H9 (cell line): ENCODE results near the gene CMSS1. TPM values are rescaled to one million over a fixed set of nuclear protein-coding genes. Genes with fewer than 3 reads are reported as not detected.

Source experiments
- DNase-seq: peaks from one replicate; pipeline ENCODE4 v3.0.0-alpha.2; 2017
- H2AFZ ChIP-seq: one replicate; pipeline ENCODE4 v1.6.1; 2013; ENCODE audit warnings: mild to moderate bottlenecking, low read length, control low read depth, moderate library complexity
- H2AK5ac ChIP-seq: 2 replicates; pipeline ENCODE4 v1.6.1; 2013; ENCODE audit warnings: low read length, control low read depth, mixed read lengths; ENCODE audit not compliant: insufficient read length
- H2BK120ac ChIP-seq: one replicate; pipeline ENCODE4 v1.6.1; 2013; ENCODE audit warnings: low read depth, mild to moderate bottlenecking, low read length, control low read depth, inconsistent platforms; ENCODE audit not compliant: poor library complexity, severe bottlenecking
- H2BK12ac ChIP-seq: 2 replicates; pipeline ENCODE4 v1.6.1; 2013; ENCODE audit warnings: low read length, control low read depth, mixed read lengths, low read depth; ENCODE audit not compliant: insufficient read length
- H2BK15ac ChIP-seq: 2 replicates; pipeline ENCODE4 v1.6.1; 2013; ENCODE audit warnings: low read depth, low read length, control low read depth
- H2BK20ac ChIP-seq: one replicate; pipeline ENCODE4 v1.6.1; 2013; ENCODE audit warnings: low read depth, mild to moderate bottlenecking, low read length, control low read depth, inconsistent platforms; ENCODE audit not compliant: poor library complexity, severe bottlenecking
- H2BK5ac ChIP-seq: 2 replicates; pipeline ENCODE4 v1.6.1; 2013; ENCODE audit warnings: low read length, control low read depth, mixed read lengths; ENCODE audit not compliant: insufficient read length
- H3K14ac ChIP-seq: 2 replicates; pipeline ENCODE4 v1.6.1; 2013; ENCODE audit warnings: low read length, control low read depth; ENCODE audit not compliant: insufficient read depth
- H3K18ac ChIP-seq: 2 replicates; pipeline ENCODE4 v1.6.1; 2013; ENCODE audit warnings: low read depth, mild to moderate bottlenecking, mixed read lengths, low read length, control low read depth; ENCODE audit not compliant: insufficient read length
- H3K23ac ChIP-seq: 2 replicates; pipeline ENCODE4 v1.6.1; 2013; ENCODE audit warnings: low read length, control low read depth, mixed read lengths, low read depth; ENCODE audit not compliant: insufficient read length
- H3K23me2 ChIP-seq: 2 replicates; pipeline ENCODE4 v1.6.1; 2013; ENCODE audit warnings: low read depth, mild to moderate bottlenecking, mixed read lengths, low read length, control low read depth; ENCODE audit not compliant: insufficient read length, poor library complexity, severe bottlenecking
- H3K27ac ChIP-seq: 2 replicates; pipeline ENCODE4 v1.5.1; 2013; ENCODE audit warnings: low read length, control low read depth, mixed read lengths, low read depth; ENCODE audit not compliant: insufficient read length
- H3K27me3 ChIP-seq: 2 replicates; pipeline ENCODE4 v1.6.1; 2013; ENCODE audit warnings: low read length, control low read depth, inconsistent platforms; ENCODE audit not compliant: insufficient read depth
- H3K4ac ChIP-seq: 2 replicates; pipeline ENCODE4 v1.6.1; 2013; ENCODE audit warnings: low read depth, mild to moderate bottlenecking, control low read depth, inconsistent platforms, low read length, moderate library complexity
- H3K4me1 ChIP-seq: 2 replicates; pipeline ENCODE4 v1.6.1; 2013; ENCODE audit warnings: low read length, control low read depth, inconsistent platforms; ENCODE audit not compliant: insufficient read depth
- H3K4me2 ChIP-seq: 2 replicates; pipeline ENCODE4 v1.6.1; 2013; ENCODE audit warnings: low read length, control low read depth, mixed read lengths; ENCODE audit not compliant: insufficient read length, insufficient read depth
- H3K56ac ChIP-seq: 2 replicates; pipeline ENCODE4 v1.6.1; 2013; ENCODE audit warnings: low read depth, mild to moderate bottlenecking, mixed read lengths, low read length, control low read depth; ENCODE audit not compliant: insufficient read length
- H3K79me1 ChIP-seq: 2 replicates; pipeline ENCODE4 v1.6.1; 2013; ENCODE audit warnings: low read depth, mild to moderate bottlenecking, moderate library complexity, low read length, control low read depth, inconsistent platforms; ENCODE audit not compliant: insufficient read depth, poor library complexity, severe bottlenecking
- H3K79me2 ChIP-seq: 2 replicates; pipeline ENCODE4 v1.6.1; 2013; ENCODE audit warnings: low read length, control low read depth, inconsistent platforms; ENCODE audit not compliant: insufficient read depth
- H3K9ac ChIP-seq: 2 replicates; pipeline ENCODE4 v1.6.1; 2013; ENCODE audit warnings: low read length, control low read depth, mixed read lengths; ENCODE audit not compliant: insufficient read length; ENCODE audit errors: extremely low read depth
- H3K9me3 ChIP-seq: one replicate; pipeline ENCODE4 v1.6.1; 2013; ENCODE audit warnings: low read depth, low read length, inconsistent platforms; ENCODE audit not compliant: control insufficient read depth
- H3T11ph ChIP-seq: one replicate; pipeline ENCODE4 v1.6.1; 2013; ENCODE audit warnings: mild to moderate bottlenecking, low read length, control low read depth, inconsistent platforms
- H4K20me1 ChIP-seq: one replicate; pipeline ENCODE4 v1.6.1; 2013; ENCODE audit not compliant: control insufficient read depth, insufficient read length, insufficient read depth
- H4K5ac ChIP-seq: 2 replicates; pipeline ENCODE4 v1.6.1; 2013; ENCODE audit warnings: low read depth, mild to moderate bottlenecking, mixed read lengths, low read length, control low read depth; ENCODE audit not compliant: insufficient read length
- H4K8ac ChIP-seq: replicated peaks from 2 replicates; pipeline ENCODE4 v1.6.1; 2013; ENCODE audit warnings: low read length, control low read depth, mixed read lengths, low read depth; ENCODE audit not compliant: insufficient read length
- H4K91ac ChIP-seq: 2 replicates; pipeline ENCODE4 v1.6.1; 2013; ENCODE audit warnings: low read depth, mild to moderate bottlenecking, moderate library complexity, mixed read lengths, low read length, control low read depth; ENCODE audit not compliant: insufficient read length
- H3K27ac Mint-ChIP-seq, 3 experiments: 2 replicates in 2 of 3; 3 replicates in 1 of 3; pipeline ENCODE4 v1.8.0; 2020 to 2021; ENCODE audit warnings: mixed read lengths in 3 of 3, mild to moderate bottlenecking in 1 of 3, moderate library complexity in 1 of 3
- H3K27me3 Mint-ChIP-seq: 2 replicates; pipeline ENCODE4 v1.8.0; 2021; ENCODE audit warnings: low read depth, mild to moderate bottlenecking, moderate library complexity, mixed read lengths
- H3K36me3 Mint-ChIP-seq, 3 experiments: 2 replicates in 2 of 3; 3 replicates in 1 of 3; pipeline ENCODE4 v1.8.0; 2020 to 2021; ENCODE audit warnings: low read depth in 3 of 3, mixed read lengths in 3 of 3; ENCODE audit not compliant: insufficient read depth in 1 of 3
- H3K4me1 Mint-ChIP-seq, 2 experiments: 2 replicates each; pipeline ENCODE4 v1.8.0; 2020; ENCODE audit warnings: mixed read lengths in 2 of 2
- H3K4me3 Mint-ChIP-seq, 2 experiments: 2 replicates in 1 of 2; 3 replicates in 1 of 2; pipeline ENCODE4 v1.8.0; 2020 to 2021; ENCODE audit warnings: mild to moderate bottlenecking in 2 of 2, mixed read lengths in 2 of 2, moderate library complexity in 1 of 2
- H3K9me3 Mint-ChIP-seq, 2 experiments: 2 replicates in 1 of 2; 3 replicates in 1 of 2; pipeline ENCODE4 v1.8.0; 2020; ENCODE audit warnings: mild to moderate bottlenecking in 2 of 2, mixed read lengths in 2 of 2, moderate library complexity in 1 of 2
- CTCF ChIP-seq: fragments of 200-600 bp; sonication (generic); conservative IDR thresholded peaks from 3 replicates; pipeline ENCODE4 v1.8.0; 2021; ENCODE audit warnings: antibody characterized with exemption, mild to moderate bottlenecking
- WGBS: extraction: QIAGEN DNeasy Blood & Tissue Kit; methylation state at CpG from one replicate; pipeline ENCODE4 v1.1.7; 2013; ENCODE audit warnings: missing lambda C conversion rate, low lambda C conversion rate, mixed read lengths; ENCODE audit not compliant: insufficient read length; ENCODE audit errors: extremely low coverage; 5-methylcytosine and 5-hydroxymethylcytosine counted together
- total RNA-seq: library from RNA; stranded (reverse); gene quantifications from 2 replicates; pipeline ENCODE4 v1.2.1, GENCODE V29; 2021

Gene CMSS1
- total RNA-seq, 1 experiment from 2014 or later: 61.8 TPM

- Histone ChIP-seq H3K27ac (no peak overlapping the region), H3K79me2 (no peaks in the 10 kb centered on the region), H3K9ac (no peak overlapping the region), H3K9me3 (no peaks in the 10 kb centered on the region), H3K79me1 (no peaks in the 10 kb centered on the region), H2BK5ac (no peak overlapping the region), H3K4me1 (no peaks in the 10 kb centered on the region), H4K91ac (no peak overlapping the region), H2BK15ac (no peak overlapping the region), H2BK120ac (no peak overlapping the region), H4K20me1 (no peaks in the 10 kb centered on the region), H2BK12ac (no peak overlapping the region), H3K23ac (no peak overlapping the region), H3K4ac (no peak overlapping the region), H3K27me3 (no peaks in the 10 kb centered on the region), H2AK5ac (no peak overlapping the region), H2AFZ (no peak overlapping the region), H3K56ac (no peak overlapping the region), H3K18ac (no peak overlapping the region), H3K4me2 (no peak overlapping the region), H3K14ac (no peak overlapping the region), H2BK20ac (no peak overlapping the region), H3K23me2 (no peaks in the 10 kb centered on the region), H4K5ac (no peak overlapping the region), H3T11ph (no peak overlapping the region), H4K8ac (no peak overlapping the region)
- Mint-ChIP-seq H3K4me1 (no peaks in the 10 kb centered on the region), H3K36me3 (no peaks in the 10 kb centered on the region; a peak in 1 of 7 replicates), H3K27ac (no peak overlapping the region), H3K27me3 (no peaks in the 10 kb centered on the region), H3K4me3 (no peak overlapping the region), H3K9me3 (no peaks in the 10 kb centered on the region)
- TF ChIP-seq CTCF: no peak
- WGBS: no CpG with 5 or more reads among the region's 2 CpGs
- DNase-seq: no peak
Measured at GRCh38 chr3:99967796-99968195, 150.1 kb downstream of the CMSS1 start.
